Activated CD8-positive, alpha-beta T cell treated with anti-CD3 and anti-CD28 coated beads for 36 hours (primary cell): ENCODE data around the gene EPS8. TPM values are rescaled to one million over a fixed set of nuclear protein-coding genes. Genes with fewer than 3 reads are reported as not detected.

Experiments
- ATAC-seq: fragments of 200-7000 bp; cut with Tn5 transposase; one replicate; pipeline ENCODE4 v1.10.0; 2021; ENCODE audit warnings: mild to moderate bottlenecking, moderate library complexity
- CTCF ChIA-PET: fragments of 350-600 bp; sonication (Branson Sonifier 250); formaldehyde crosslinking; loops from one replicate; lab custom pipeline; 2021; ENCODE audit warnings: antibody characterized with exemption; lab: Charles Lee
- POLR2A ChIA-PET: fragments of 350-600 bp; sonication (Branson Sonifier 250); formaldehyde crosslinking; loops from one replicate; lab custom pipeline; 2021; ENCODE audit warnings: antibody characterized with exemption; lab: Charles Lee
- DNase-seq: peaks from one replicate; pipeline ENCODE4 v3.0.0-alpha.2; 2020
- H3K27ac Mint-ChIP-seq: one replicate; pipeline ENCODE4 v1.8.0; 2021; ENCODE audit warnings: mild to moderate bottlenecking, mixed read lengths
- H3K27me3 Mint-ChIP-seq: one replicate; pipeline ENCODE4 v1.8.0; 2021; ENCODE audit warnings: mixed read lengths
- H3K36me3 Mint-ChIP-seq: one replicate; pipeline ENCODE4 v1.8.0; 2021; ENCODE audit warnings: low read depth, mixed read lengths
- H3K4me1 Mint-ChIP-seq: one replicate; pipeline ENCODE4 v1.8.0; 2021; ENCODE audit warnings: low read depth, mixed read lengths
- H3K4me3 Mint-ChIP-seq: one replicate; pipeline ENCODE4 v1.8.0; 2021; ENCODE audit warnings: mild to moderate bottlenecking, moderate library complexity, mixed read lengths
- H3K9me3 Mint-ChIP-seq: one replicate; pipeline ENCODE4 v1.8.0; 2021; ENCODE audit warnings: mixed read lengths
- intact Hi-C: fragments of 100-400 bp; cut with micrococcal nuclease; formaldehyde crosslinking; loops from one replicate; pipeline ENCODE4 v1.10.0; 2022
- total RNA-seq, 2 experiments: library from RNA; stranded (reverse); gene quantifications; one replicate each; pipeline ENCODE4 v1.2.3, GENCODE V29; 2021
- TF ChIP-seq, protein P1 (sequence below): fragments of 200-600 bp; IDR thresholded peaks from one replicate; pipeline ENCODE4 v1.8.0; 2022; ENCODE audit warnings: antibody characterized with exemption, mild to moderate bottlenecking

EPS8 gene
- total RNA-seq, 2 experiments from 2014 or later: 1.8 to 2.3 TPM

DNA sequence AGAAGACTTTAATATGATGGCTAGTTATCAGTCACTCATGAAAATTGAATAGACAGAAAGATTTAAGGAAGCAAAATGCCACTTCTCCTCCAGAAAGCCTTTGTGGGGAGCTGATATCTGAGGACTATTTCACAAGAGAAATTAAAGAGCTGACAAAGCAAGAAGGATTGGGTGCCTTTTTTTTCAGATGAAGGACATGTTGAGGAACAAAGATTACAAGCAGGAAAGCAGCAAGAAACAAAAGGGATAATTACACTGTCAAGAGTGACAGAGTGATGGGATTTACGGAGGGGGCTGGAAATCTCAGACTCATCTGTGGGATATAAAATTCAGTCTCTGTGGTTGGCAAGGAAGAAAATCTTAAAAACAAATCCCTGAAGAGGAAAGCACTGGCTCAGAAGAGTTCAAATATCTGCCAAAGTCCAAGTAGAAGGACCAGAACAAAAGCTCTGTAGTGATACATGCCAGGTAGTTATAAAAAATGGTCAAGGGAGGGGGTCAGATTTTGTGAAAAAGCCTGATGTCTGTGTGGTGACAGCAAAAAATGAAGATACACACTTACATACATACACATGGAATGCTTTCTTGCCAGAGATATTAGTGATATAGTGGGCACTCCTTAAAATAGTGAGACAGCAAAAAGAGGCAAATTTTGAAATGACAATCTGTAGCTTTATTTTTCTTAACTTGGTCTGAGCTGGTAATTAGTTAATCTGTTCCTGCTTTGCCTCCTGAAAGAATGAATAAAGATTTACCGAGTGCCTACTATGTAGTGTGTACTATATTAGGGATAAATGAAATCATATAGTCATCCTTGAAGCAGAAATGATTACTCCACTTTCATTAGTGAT lies 62.9 kb downstream of the EPS8 start:
- intact Hi-C loops: no loop called here
- Mint-ChIP-seq H3K9me3 (no peaks in the 10 kb centered on the region), H3K4me1 (no peaks in the 10 kb centered on the region), H3K36me3 (no peaks in the 10 kb centered on the region), H3K4me3 (no peak overlapping the region), H3K27me3 (peaks cover 4% of the 10 kb centered on the region), H3K27ac (no peak overlapping the region)
- POLR2A ChIA-PET: no interaction called here
- no peak for ATAC-seq
- DNase-seq: no peak
- TF ChIP-seq, protein P1, sequence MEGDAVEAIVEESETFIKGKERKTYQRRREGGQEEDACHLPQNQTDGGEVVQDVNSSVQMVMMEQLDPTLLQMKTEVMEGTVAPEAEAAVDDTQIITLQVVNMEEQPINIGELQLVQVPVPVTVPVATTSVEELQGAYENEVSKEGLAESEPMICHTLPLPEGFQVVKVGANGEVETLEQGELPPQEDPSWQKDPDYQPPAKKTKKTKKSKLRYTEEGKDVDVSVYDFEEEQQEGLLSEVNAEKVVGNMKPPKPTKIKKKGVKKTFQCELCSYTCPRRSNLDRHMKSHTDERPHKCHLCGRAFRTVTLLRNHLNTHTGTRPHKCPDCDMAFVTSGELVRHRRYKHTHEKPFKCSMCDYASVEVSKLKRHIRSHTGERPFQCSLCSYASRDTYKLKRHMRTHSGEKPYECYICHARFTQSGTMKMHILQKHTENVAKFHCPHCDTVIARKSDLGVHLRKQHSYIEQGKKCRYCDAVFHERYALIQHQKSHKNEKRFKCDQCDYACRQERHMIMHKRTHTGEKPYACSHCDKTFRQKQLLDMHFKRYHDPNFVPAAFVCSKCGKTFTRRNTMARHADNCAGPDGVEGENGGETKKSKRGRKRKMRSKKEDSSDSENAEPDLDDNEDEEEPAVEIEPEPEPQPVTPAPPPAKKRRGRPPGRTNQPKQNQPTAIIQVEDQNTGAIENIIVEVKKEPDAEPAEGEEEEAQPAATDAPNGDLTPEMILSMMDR: no peak
- CTCF ChIA-PET: no interaction called here

DNA sequence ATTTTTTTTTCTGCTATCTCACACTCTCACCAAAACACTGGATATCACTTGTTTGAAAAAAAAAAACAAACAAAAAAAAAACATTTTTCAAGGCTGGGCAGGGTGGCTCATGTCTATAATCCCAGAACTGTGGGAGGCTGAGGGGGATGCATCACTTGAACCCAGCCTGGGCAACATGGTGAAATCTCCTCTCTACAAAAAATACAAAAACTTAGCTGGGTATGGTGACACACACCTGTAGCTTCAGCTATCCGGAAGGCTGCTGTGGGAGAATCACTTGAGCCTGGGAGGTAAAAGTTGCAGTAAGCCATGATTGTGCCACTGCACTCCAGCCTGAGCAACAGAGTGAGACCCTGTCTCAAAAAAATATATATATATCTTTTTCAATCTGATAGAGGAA lies 66.2 kb downstream of the EPS8 start:
- ATAC-seq (no peak), DNase-seq (no peak)
- Mint-ChIP-seq H3K4me3 (no peak overlapping the region), H3K4me1 (no peaks in the 10 kb centered on the region), H3K27ac (no peak overlapping the region), H3K36me3 (no peaks in the 10 kb centered on the region), H3K27me3 (peaks cover 2% of the 10 kb centered on the region), H3K9me3 (no peaks in the 10 kb centered on the region)
- POLR2A ChIA-PET: no interaction called here
- TF ChIP-seq, protein P1: no peak
- intact Hi-C loops: no loop called here
- CTCF ChIA-PET: no interaction called here

DNA sequence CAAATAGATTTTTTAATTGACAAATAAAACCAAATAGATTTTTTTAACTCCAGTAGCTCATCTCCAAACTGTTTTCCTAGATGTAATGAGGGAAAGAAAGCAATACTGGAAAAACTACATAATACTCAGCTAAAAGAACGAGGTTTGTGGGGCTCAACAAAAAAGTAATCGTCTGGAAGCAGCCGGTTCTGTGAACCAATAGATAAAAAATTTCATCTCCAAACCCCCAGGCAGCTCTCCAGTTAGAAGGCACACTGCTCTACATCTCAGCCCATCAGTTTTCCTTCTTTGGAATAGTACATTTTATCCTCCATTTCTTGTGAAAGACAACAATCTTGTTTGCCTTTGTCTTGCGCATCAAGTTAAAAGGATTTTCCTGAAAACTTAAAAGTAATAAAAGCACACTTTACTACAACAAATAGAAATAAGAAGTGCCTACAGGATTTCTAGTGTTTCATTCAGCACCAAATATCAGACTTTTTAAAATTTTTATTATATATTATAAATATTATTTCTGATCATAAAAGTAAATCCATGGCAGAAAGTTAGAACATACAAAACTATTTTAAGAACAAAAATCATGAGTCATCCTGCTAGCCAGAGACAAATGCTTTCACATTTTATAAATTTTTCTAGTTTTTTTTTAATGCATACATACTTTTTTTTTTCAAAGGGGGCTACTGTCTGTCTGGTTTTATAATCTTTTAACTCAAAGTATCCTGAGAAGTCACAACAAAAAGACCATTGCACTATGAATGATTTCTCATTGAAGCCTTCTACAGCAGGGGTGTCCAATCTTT lies 67.7 kb downstream of the EPS8 start:
- ChIA-PET POLR2A (no interaction called here), CTCF (no interaction called here)
- Mint-ChIP-seq H3K9me3 (no peaks in the 10 kb centered on the region), H3K36me3 (no peaks in the 10 kb centered on the region), H3K4me1 (no peaks in the 10 kb centered on the region), H3K27me3 (peaks cover 4% of the 10 kb centered on the region), H3K27ac (no peak overlapping the region), H3K4me3 (no peak overlapping the region)
- DNase-seq (no peak), ATAC-seq (no peak)
- intact Hi-C loops: no loop called here
- TF ChIP-seq, protein P1: no peak

DNA sequence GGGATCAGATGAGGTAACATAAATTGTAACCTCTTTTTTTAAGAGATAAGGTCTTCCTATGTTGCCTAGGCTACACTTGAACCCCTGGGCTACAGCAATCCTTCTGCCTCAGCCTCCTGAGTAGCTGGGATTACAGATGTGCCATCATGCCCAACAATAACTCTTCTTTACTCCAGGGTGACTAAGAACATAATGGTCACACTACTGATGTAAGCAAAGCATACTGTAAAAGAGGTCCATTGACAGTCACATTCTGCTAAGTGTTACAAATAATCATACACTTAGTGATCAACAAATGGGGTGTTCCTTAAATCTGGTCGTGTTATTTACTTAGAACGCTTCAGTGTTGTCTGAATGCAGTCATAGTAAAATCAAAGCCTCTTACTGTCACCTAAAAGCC lies 68.9 kb downstream of the EPS8 start:
- intact Hi-C loops: no loop called here
- Mint-ChIP-seq H3K27me3 (peaks cover 2% of the 10 kb centered on the region), H3K4me1 (no peaks in the 10 kb centered on the region), H3K4me3 (no peak overlapping the region), H3K9me3 (no peaks in the 10 kb centered on the region), H3K27ac (no peak overlapping the region), H3K36me3 (no peaks in the 10 kb centered on the region)
- CTCF ChIA-PET: no interaction called here
- ATAC-seq: no peak
- no peak for DNase-seq
- TF ChIP-seq, protein P1: no peak
- POLR2A ChIA-PET: no interaction called here

DNA sequence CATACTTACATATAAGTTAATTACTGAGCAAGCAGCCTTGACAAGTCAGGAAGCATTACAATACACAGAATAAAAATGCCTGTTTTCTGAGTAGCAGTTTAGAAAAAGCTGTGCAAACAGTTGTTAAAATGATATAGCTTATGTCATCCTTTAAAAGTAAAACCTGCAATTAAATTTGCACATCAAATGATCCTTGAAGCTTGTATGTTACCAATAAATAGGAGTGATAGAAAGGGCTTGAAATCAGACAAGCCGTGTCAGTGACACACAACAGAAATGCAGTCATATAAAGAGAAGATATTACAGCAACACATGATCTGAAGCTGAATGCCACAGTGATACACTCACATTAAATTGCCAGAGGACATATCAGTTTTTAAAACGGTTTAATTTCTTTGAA lies 70.0 kb downstream of the EPS8 start:
- CTCF ChIA-PET: no interaction called here
- no peaks in the 10 kb centered on the region for H3K9me3 Mint-ChIP-seq

More for the DNA sequence above, 70.0 kb downstream of the EPS8 start:
- Mint-ChIP-seq H3K27me3 (peaks cover 5% of the 10 kb centered on the region), H3K27ac (no peak overlapping the region), H3K4me3 (no peak overlapping the region), H3K4me1 (no peaks in the 10 kb centered on the region), H3K36me3 (no peaks in the 10 kb centered on the region)
- TF ChIP-seq, protein P1: no peak
- ATAC-seq: no peak
- no peak for DNase-seq
- POLR2A ChIA-PET: no interaction called here
- intact Hi-C loops: no loop called here
